Measurements from ENCODE around the gene TBCE. TPM values are rescaled to one million over a fixed set of nuclear protein-coding genes. Genes with fewer than 3 reads are reported as not detected.

The TBCE gene
- 17.4 and 26.7 TPM in 2 replicates for total RNA-seq

DNA sequence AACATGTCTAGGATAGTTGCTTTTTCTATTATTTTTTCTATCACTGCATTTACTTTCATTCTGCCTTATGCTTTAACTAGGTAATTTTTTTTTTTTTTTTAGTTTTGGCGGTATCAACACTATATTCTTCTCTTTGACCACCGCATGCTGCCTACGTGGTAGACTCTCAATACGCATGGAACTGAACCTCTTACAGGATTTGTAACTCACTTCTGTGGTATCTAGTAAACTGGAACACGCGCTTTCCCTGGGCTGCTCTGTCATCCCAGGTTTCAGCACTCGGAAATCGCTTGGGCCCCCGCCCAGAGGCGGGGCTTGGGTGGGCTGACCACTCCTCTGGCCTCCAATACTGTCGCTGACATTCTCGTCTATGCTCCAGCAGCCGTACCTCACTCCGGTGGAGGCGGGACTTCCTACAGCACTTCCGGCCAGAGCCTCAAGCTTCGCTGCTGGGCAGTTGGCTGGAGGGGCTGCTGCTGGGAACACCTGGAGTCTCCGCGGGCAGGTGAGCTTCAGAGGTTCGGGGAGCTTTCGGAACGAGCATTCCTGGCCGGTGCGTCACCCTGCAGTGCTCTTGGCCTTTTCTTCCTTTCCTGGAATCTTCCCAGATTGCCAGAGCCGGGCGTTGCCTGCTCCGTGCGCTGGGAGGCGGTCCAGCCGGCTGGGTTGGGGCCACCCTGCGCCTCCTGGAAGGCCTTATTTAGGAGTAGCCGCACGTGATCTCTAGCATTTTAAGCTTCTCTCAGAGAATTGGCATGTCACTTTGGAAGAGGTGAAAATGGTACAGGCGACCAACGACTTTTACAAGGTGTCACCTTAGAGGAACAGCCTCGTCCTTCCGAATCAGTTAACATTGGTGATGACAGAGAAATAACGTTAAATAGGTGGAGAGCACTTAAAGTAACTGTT, at the start of gene TBCE:
TBCE (plus strand) TSS at position 428 of the 909 bp plus-strand sequence. CDS start 12,623 bp downstream, outside the sequence.

DNA sequence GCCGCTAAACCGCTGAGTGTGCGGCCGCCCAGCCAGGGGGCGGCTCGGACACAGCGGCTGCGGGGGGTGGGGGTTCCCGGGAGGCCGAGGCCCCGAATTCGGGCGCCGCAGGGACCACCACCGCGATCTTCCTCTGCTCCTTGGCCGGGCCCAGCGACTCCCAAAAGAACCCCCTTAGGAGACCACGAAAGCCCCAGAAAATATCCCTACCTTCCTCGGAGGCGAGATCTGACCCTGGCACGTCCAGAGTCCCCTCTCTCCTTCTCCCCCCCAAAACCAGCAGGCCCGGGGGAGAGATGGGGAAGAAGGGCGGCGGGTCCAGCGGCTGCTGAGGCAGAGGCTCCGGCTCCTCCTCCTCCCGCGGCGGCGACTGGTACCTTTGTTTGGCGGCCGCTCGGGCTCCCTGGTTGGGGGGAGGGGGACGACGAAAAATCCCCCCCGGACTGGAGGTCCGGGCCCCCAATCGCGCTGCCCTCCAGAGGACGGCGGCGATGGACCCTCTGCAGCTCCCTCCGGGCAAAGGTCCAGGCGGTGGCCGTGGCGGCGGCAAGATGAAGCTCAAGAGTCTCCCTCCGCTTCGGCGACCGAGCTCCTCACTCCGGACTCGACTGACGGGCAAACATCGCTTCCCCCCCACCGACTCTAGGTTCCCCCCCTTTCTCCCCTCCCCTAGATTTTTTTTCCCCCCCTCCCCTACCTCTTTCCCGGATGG, 39.5 kb upstream of the TBCE start, which contains the start of gene ARID4B:
ARID4B (minus strand) TSS at position 621 of the 712 bp plus-strand sequence. CDS start 1,260 bp downstream, outside the sequence.

DNA sequence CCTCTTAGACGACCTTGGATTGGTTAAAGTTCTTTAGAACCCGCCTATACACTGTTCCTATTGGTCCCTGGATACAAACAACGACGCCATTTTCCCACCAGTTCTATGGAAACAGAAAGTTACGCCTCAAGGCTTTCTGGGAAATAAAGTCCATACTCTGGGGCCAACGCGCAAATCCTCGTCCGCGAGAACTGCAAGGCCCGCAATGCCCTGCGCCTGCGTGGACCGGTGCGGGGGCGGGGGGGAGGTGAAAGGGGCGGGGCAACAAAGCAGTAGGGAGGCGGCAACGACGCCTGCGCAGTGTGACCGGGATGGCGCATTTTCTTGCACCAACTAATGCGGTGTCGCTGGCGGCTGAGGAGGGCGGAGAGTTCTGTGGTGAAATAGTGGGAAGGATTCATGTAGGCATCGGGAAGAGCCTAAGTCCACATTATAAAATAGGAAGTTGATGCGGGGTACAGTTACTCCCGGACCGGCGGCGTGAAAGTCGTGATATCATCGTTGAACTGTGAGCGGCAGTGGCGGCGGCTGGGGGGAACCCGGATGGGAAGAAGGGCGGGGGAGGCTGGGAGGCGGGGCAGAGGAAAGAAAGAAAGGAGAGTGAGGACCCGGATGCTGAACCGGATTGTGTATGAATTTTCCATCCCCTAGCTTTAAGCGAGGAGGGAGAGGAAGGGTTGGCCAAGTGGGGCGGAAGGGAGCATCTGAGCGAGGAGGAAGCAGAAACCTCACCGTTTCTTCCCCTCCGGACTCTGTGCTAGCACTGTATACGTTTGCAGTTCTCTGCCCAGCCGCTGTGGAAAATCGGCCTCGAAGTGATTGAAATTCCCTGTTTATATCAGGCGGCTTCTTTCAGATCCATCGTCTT, 38.7 kb upstream of the TBCE start, which contains the start of gene GGPS1:
GGPS1 (plus strand) TSS at position 300 of the 868 bp plus-strand sequence. CDS start 6,695 bp downstream, outside the sequence.

Other genes starting within 250 kb of the TBCE start
- gene TOMM20, start 238.6 kb upstream of the TBCE start, total RNA-seq = 99.5 and 129 TPM in 2 replicates
- gene RBM34, start 206.2 kb upstream of the TBCE start, total RNA-seq = 62.3 and 74.5 TPM in 2 replicates
- gene ARID4B, start 39.2 kb upstream of the TBCE start, total RNA-seq = 26.7 and 37.6 TPM in 2 replicates
- 31.1 and 40.3 TPM in 2 replicates for gene GGPS1, start 38.9 kb upstream of the TBCE start, total RNA-seq
- 77.9 and 99.5 TPM in 2 replicates for gene B3GALNT2, start 137.0 kb downstream of the TBCE start, total RNA-seq